Ovary (tissue), 3 donors: ENCODE data around the gene CCDC7.

ENCODE experiments used
- CTCF ChIP-seq, 3 donors: fragments of 450-650 bp in 2 of 3; fragments of 200-600 bp in 1 of 3; IDR thresholded peaks; one replicate each; pipeline versions ENCODE4 v1.5.1 to v1.8.0; 2016 to 2022; ENCODE audit warnings: antibody characterized with exemption in 3 of 3, mild to moderate bottlenecking in 1 of 3
- EP300 ChIP-seq: sonication (generic); formaldehyde crosslinking; IDR thresholded peaks from one replicate; pipeline ENCODE4 v1.6.1; 2017; ENCODE audit warnings: antibody characterized with exemption
- POLR2A ChIP-seq: fragments of 450-650 bp; IDR thresholded peaks from one replicate; pipeline ENCODE4 v1.6.1; 2017; ENCODE audit warnings: antibody characterized with exemption, mild to moderate bottlenecking, moderate library complexity
- donor health status: DM: no; HTN: no; CAD: no.

GRCh38 chr10:32890444-32890843 lies 444.5 kb downstream of the CCDC7 start:
- TF ChIP-seq CTCF (IDR thresholded peaks at IDR 0.05) (no peak), EP300 (no peak), POLR2A (no peak)
